Measurements from ENCODE around the gene HSPA12A. TPM values are rescaled to one million over a fixed set of nuclear protein-coding genes. Genes with fewer than 3 reads are reported as not detected.

HSPA12A gene
- total RNA-seq, 4 donors from 2014 or later = 6.4 to 9.9 (median 9.5) TPM

DNA sequence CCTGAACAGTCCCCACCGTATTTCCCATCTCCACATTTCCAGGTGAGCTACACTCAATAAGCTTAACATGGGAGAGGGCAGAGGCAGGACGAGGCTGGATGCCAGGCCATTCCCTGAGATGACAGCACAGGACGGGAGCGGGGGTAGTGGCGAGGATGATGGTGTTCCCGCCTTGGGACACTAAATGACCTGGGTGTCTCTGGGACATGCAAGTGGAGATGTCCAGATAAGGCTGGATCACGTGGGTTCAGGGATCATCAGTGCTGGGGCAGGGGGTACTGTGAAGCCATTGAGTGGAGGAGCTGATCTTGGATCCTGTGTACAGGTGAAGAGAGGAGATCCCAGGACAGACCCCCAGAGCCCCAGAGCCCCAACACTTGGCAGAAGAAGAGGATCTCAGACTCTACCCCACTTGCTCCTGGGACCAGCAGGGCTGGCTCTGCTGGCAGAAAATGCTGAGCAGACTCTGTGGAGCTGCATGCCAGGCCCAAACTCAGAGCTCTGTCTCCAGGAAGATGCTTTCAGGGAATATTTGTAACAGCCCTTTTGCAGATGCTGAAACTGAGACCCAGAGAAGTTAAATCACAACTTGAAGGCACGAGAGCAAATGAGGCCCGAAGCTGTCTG lies 29.7 kb upstream of the HSPA12A start:
- peak in 1 of 2 donors; percentile 84 for DNase-seq (ENCODE audit: low spot score in 2 of 2)
- WGBS, 2 donors = 68 to 72% methylated on average over 9 of the region's 9 CpGs
- intact Hi-C loops (cut with DNase I; ENCODE audit: low total_unique reads) = no loop called here
- no peak overlapping the region for H3K4me3 ChIP-seq (ENCODE audit: low read depth, poor library complexity, severe bottlenecking)
- TF ChIP-seq POLR2A (IDR thresholded peaks at IDR 0.05) = no peak
- TF ChIP-seq, protein P1, sequence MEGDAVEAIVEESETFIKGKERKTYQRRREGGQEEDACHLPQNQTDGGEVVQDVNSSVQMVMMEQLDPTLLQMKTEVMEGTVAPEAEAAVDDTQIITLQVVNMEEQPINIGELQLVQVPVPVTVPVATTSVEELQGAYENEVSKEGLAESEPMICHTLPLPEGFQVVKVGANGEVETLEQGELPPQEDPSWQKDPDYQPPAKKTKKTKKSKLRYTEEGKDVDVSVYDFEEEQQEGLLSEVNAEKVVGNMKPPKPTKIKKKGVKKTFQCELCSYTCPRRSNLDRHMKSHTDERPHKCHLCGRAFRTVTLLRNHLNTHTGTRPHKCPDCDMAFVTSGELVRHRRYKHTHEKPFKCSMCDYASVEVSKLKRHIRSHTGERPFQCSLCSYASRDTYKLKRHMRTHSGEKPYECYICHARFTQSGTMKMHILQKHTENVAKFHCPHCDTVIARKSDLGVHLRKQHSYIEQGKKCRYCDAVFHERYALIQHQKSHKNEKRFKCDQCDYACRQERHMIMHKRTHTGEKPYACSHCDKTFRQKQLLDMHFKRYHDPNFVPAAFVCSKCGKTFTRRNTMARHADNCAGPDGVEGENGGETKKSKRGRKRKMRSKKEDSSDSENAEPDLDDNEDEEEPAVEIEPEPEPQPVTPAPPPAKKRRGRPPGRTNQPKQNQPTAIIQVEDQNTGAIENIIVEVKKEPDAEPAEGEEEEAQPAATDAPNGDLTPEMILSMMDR (IDR thresholded peaks at IDR 0.05) = no peak

DNA sequence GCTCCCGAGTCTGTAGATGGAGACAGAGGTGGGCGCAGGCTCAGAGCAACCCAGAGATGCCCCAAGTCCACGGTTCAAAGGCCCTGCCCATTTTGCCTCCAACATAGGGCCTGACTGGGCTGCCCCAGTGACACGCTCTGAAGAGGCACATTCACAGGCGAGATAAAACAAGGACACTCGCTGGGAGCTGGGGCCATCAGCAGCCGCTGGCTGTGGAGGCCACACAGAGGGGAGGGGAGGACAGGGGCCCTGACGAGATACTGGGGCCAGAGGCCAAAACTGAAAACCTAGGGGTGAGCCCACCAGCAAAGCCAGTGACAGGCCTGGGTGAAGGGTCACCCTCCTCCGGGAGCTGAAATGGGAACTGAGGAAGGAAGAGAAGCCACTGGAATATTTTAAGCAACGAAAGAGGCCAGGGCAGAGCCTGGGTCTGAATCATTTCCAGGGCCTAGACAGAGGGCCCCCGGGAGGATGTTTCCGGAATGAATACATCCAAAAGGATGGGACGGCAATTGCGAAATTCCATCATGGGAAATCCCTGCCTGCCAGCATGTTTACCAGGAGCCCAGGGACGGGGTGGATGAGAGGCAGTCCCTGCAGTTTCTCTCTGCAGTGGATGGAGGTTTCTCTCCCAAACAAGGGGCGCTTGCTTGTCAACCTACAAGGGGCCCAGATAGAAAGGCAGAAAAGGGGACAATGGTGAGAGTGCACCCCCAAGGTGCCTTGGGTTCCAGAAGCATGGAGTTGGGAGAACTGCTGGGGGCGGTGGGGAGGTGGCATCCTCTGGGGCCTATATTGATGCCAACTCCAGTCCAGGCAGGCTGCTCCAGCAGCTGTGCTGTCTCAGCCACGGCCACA lies 29.0 kb upstream of the HSPA12A start:
- intact Hi-C loops (cut with DNase I; ENCODE audit: low total_unique reads) = no loop called here
- TF ChIP-seq, protein P1 (IDR thresholded peaks at IDR 0.05) = no peak
- TF ChIP-seq POLR2A (IDR thresholded peaks at IDR 0.05) = no peak
- 30 to 41% methylated on average over 18 of the region's 18 CpGs for WGBS, 2 donors
- no peak overlapping the region for H3K4me3 ChIP-seq (ENCODE audit: low read depth, poor library complexity, severe bottlenecking)
- peak; percentile 83 to 94 for DNase-seq (ENCODE audit: low spot score in 2 of 2)

DNA sequence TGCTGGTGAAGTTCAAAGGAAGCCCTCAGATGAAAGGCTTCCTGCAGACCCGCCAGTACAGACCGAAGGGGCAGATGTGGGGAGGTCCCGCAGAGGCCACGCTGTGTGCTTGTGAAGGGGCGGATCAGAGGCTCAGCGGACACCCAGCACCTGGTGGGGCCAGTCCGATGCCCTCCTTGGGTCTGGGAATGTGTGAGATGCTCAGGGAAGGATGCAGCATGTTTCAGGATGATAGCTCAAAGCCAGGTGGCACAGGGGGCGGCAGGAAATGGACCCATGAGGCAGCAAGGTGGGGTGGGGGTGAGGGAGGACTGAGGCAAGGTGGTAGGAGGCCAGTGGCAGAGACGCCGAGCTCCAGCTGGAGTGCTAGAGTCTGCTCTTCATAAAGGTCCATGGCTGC lies 27.9 kb upstream of the HSPA12A start:
- TF ChIP-seq, protein P1 (IDR thresholded peaks at IDR 0.05) = no peak
- no peak for TF ChIP-seq POLR2A (IDR thresholded peaks at IDR 0.05)
- no peak overlapping the region for H3K4me3 ChIP-seq (ENCODE audit: low read depth, poor library complexity, severe bottlenecking)
- intact Hi-C loops (cut with DNase I; ENCODE audit: low total_unique reads) = no loop called here
- WGBS, 2 donors = 85 to 86% methylated on average over 10 of the region's 10 CpGs
- DNase-seq (ENCODE audit: low spot score in 2 of 2) = peak in 1 of 2 donors; percentile 77

DNA sequence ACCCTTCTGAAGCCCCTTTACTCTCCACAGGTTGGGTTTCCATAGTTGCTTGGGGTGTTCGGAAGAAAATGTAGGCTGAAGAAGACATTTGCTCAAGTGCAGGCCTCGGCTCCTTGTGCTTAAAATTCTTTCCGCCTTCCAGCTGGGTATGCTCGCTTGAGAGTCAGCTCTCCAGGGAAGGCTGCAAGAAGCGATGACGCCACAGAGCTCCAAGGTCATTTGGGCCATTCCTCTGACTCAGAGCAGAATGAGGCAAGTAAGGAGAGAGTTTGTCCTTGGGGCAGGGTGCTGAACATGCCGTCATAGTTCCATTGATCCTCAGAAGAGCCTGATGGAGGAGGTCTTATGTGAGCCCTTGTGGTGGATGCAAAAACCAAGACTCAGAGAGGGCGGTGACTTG lies 27.4 kb upstream of the HSPA12A start:
- WGBS, 2 donors = 84 to 93% methylated on average over 8 of the region's 8 CpGs
- intact Hi-C loops (cut with DNase I; ENCODE audit: low total_unique reads) = no loop called here
- TF ChIP-seq, protein P1 (IDR thresholded peaks at IDR 0.05) = no peak
- TF ChIP-seq POLR2A (IDR thresholded peaks at IDR 0.05) = no peak
- no peak for DNase-seq (ENCODE audit: low spot score in 2 of 2)
- H3K4me3 ChIP-seq (ENCODE audit: low read depth, poor library complexity, severe bottlenecking) = no peak overlapping the region

DNA sequence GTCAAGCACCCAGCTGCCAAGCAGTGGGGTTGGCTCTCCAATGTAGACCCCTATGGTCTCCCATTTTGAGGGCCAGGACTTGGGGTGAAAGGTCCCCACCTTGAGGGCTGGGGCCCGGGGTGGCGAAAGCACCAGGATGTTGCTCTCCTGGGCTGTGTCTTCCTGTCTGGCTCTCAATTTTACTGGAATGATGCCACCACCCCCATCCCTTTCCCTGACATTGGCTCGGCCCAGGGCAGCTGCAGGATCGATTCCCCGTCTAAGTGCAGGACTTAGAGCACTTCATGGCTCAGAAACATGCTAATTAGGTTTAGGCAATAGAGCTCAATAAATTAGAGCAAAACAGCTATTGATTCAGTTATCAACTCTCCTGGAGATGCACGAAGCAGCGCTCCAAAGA lies 27.0 kb upstream of the HSPA12A start:
- WGBS, 2 donors = 86 to 91% methylated on average over 7 of the region's 7 CpGs
- H3K4me3 ChIP-seq (ENCODE audit: low read depth, poor library complexity, severe bottlenecking) = no peak overlapping the region
- TF ChIP-seq POLR2A (IDR thresholded peaks at IDR 0.05) = no peak
- TF ChIP-seq, protein P1 (IDR thresholded peaks at IDR 0.05) = no peak
- DNase-seq (ENCODE audit: low spot score in 2 of 2) = peak in 1 of 2 donors; percentile 56
- intact Hi-C loops (cut with DNase I; ENCODE audit: low total_unique reads) = no loop called here
